ENCODE data around the gene LARP4.

DNA sequence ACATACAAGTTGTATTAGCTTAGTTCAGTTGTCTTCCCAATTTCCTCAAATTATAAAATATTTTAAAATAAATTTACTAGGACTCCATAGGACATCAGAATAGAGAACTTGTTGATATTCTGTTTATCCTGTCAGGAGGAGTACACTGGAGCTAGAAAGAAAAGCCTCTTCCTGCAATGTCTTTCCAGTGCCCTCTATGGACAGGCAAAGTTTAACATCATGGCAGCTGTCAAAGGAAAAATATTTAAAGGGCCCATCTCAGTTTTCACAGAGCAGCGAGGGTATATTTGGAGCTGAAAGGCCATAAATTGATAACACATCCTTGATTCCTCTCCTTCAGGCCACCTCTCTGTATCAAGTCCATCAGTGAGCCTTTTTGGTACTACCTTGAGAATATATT is 123.1 kb downstream of the LARP4 start:
- no peak for TF ChIP-seq POLR2A (IDR thresholded peaks at IDR 0.05)
- TF ChIP-seq, protein P1, sequence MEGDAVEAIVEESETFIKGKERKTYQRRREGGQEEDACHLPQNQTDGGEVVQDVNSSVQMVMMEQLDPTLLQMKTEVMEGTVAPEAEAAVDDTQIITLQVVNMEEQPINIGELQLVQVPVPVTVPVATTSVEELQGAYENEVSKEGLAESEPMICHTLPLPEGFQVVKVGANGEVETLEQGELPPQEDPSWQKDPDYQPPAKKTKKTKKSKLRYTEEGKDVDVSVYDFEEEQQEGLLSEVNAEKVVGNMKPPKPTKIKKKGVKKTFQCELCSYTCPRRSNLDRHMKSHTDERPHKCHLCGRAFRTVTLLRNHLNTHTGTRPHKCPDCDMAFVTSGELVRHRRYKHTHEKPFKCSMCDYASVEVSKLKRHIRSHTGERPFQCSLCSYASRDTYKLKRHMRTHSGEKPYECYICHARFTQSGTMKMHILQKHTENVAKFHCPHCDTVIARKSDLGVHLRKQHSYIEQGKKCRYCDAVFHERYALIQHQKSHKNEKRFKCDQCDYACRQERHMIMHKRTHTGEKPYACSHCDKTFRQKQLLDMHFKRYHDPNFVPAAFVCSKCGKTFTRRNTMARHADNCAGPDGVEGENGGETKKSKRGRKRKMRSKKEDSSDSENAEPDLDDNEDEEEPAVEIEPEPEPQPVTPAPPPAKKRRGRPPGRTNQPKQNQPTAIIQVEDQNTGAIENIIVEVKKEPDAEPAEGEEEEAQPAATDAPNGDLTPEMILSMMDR (IDR thresholded peaks at IDR 0.05), result no peak
- no peak for TF ChIP-seq EP300 (IDR thresholded peaks at IDR 0.05)

Measured in upper lobe of left lung (tissue), 4 donors.